ENCODE data around the gene TBCCD1.
"Not testable (repeated sequence)": the region's sequence is repeated elsewhere in the genome, so short reads cannot be mapped to it uniquely, and the experiment has no call there.

TBCCD1 gene

GRCh38 chr3:186588632-186589031 is 21.5 kb upstream of the TBCCD1 start:
- peaks cover 16% of the 10 kb centered on the region for H3K36me3 Mint-ChIP-seq
- H3K27ac Mint-ChIP-seq, result no peak overlapping the region
- no peaks in the 10 kb centered on the region for H3K27me3 Mint-ChIP-seq
- DNase-seq (ENCODE audit: low spot score in 2 of 2), result no peak
- no peaks in the 10 kb centered on the region for H3K4me1 Mint-ChIP-seq
- no peak overlapping the region for H3K4me3 Mint-ChIP-seq
- H3K9me3 Mint-ChIP-seq, result no peaks in the 10 kb centered on the region
- ATAC-seq (ENCODE audit: low read depth), result no peak

DNA sequence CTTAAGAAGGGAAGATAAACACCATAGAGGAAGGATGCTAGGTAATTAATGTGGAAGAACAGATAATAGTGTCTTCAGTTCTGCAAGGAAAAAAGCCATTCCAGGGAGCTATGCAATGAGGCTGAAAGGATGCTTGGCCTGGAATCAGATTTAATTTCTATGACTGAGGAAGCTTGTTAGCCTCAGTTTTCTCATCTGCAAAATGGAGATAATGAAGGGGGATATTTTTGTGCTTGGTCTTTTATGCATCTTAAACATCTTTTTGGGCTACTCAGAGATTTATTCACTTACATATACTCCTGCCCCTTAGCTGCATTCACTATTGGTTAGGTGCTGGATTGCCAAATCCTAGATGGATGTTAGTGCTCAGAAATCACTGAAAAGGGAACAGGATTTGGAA is 20.0 kb upstream of the TBCCD1 start:
- H3K36me3 Mint-ChIP-seq, result peaks cover 23% of the 10 kb centered on the region
- no peaks in the 10 kb centered on the region for H3K27me3 Mint-ChIP-seq
- no peak overlapping the region for H3K27ac Mint-ChIP-seq
- no peak overlapping the region for H3K4me3 Mint-ChIP-seq
- H3K4me1 Mint-ChIP-seq, result no peaks in the 10 kb centered on the region
- H3K9me3 Mint-ChIP-seq, result no peaks in the 10 kb centered on the region
- DNase-seq (ENCODE audit: low spot score in 2 of 2) (no peak), ATAC-seq (ENCODE audit: low read depth) (no peak)

DNA sequence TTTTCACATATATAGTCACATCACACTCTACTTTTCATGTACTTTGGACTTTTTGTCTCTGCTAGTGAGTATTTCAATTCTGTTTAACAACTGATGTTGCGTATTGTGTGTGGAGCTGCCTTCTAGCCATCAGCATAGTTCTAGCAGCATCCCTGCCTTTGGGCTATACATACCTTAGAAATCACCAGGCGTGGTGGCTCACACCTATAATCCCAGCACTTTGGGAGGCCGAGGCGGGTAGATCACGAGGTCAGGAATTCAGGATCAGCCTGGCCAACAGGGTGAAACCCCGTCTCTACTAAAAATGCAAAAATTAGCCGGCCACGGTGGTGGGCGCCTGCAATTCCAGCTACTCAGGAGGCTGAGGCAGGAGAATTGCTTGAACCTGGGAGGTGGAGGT is 19.1 kb upstream of the TBCCD1 start:
- not testable (repeated sequence) for ATAC-seq (ENCODE audit: low read depth); H3K9me3 Mint-ChIP-seq; H3K27ac Mint-ChIP-seq; H3K27me3 Mint-ChIP-seq; H3K4me1 Mint-ChIP-seq; DNase-seq (ENCODE audit: low spot score in 2 of 2); H3K4me3 Mint-ChIP-seq
- H3K36me3 Mint-ChIP-seq, result peaks cover 28% of the 10 kb centered on the region

DNA sequence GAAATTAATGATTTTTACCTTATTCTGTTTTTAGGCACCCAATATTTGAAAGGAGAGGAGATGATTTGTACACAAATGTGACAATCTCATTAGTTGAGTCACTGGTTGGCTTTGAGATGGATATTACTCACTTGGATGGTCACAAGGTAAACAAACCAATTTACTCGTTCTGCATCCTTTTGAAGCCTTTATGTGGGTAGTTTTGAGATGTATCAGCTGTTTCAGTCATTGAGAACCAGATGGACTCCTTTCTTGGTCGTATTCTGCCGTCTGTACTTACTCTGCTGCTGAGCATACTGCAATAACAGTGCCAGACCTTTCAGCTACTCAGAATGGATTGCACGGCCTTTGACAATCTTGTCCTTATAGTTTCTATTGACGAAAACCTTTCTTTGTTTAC is 16.7 kb upstream of the TBCCD1 start:
- peaks cover 42% of the 10 kb centered on the region for H3K36me3 Mint-ChIP-seq
- no peaks in the 10 kb centered on the region for H3K4me1 Mint-ChIP-seq
- DNase-seq (ENCODE audit: low spot score in 2 of 2) (no peak), ATAC-seq (ENCODE audit: low read depth) (no peak)
- no peak overlapping the region for H3K27ac Mint-ChIP-seq
- no peaks in the 10 kb centered on the region for H3K27me3 Mint-ChIP-seq
- no peak overlapping the region for H3K4me3 Mint-ChIP-seq
- no peaks in the 10 kb centered on the region for H3K9me3 Mint-ChIP-seq

- Mint-ChIP-seq H3K4me1 (peaks cover 2% of the 10 kb centered on the region), H3K27ac (no peak overlapping the region), H3K36me3 (peaks cover 45% of the 10 kb centered on the region), H3K27me3 (no peaks in the 10 kb centered on the region), H3K9me3 (no peaks in the 10 kb centered on the region), H3K4me3 (no peak overlapping the region)
- DNase-seq (ENCODE audit: low spot score in 2 of 2) (no peak), ATAC-seq (ENCODE audit: low read depth) (no peak)
These were observed 15.4 kb upstream of the TBCCD1 start for GRCh38 chr3:186582541-186582940.

- Mint-ChIP-seq H3K9me3 (no peaks in the 10 kb centered on the region), H3K4me1 (peaks cover 2% of the 10 kb centered on the region), H3K36me3 (peaks cover 43% of the 10 kb centered on the region), H3K27ac (no peak overlapping the region), H3K27me3 (no peaks in the 10 kb centered on the region), H3K4me3 (no peak overlapping the region)
- DNase-seq (ENCODE audit: low spot score in 2 of 2) (no peak), ATAC-seq (ENCODE audit: low read depth) (no peak)
These were observed 13.6 kb upstream of the TBCCD1 start for GRCh38 chr3:186580785-186581184.

DNA sequence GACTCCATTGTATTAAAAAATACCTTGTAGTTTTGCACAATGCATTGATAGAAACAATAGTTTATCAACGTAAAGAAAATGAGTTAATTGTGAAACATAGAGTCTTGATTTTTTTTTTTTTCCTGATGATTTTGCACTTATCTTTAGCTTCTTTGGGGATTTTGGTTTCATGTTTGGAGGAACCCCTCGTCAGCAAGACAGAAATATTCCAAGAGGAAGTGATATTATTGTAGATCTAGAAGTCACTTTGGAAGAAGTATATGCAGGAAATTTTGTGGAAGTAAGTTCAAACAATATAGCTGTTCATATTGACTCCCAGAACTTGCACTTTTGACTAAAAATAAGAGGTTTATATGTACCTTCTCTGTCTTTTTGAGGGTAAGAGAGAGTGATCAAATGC is 10.4 kb upstream of the TBCCD1 start:
- H3K9me3 Mint-ChIP-seq, result no peaks in the 10 kb centered on the region
- H3K4me1 Mint-ChIP-seq, result peaks cover 6% of the 10 kb centered on the region
- DNase-seq (ENCODE audit: low spot score in 2 of 2) (no peak), ATAC-seq (ENCODE audit: low read depth) (no peak)
- no peak overlapping the region for H3K4me3 Mint-ChIP-seq
- H3K27me3 Mint-ChIP-seq, result no peaks in the 10 kb centered on the region
- peaks cover 28% of the 10 kb centered on the region for H3K36me3 Mint-ChIP-seq
- H3K27ac Mint-ChIP-seq, result no peak overlapping the region

- Mint-ChIP-seq H3K4me3 (peak overlapping the region; percentile 97), H3K4me1 (peaks cover 19% of the 10 kb centered on the region)
- ATAC-seq (ENCODE audit: low read depth), result no peak
These were observed 4.5 kb upstream of the TBCCD1 start for GRCh38 chr3:186571644-186572013.

DNA sequence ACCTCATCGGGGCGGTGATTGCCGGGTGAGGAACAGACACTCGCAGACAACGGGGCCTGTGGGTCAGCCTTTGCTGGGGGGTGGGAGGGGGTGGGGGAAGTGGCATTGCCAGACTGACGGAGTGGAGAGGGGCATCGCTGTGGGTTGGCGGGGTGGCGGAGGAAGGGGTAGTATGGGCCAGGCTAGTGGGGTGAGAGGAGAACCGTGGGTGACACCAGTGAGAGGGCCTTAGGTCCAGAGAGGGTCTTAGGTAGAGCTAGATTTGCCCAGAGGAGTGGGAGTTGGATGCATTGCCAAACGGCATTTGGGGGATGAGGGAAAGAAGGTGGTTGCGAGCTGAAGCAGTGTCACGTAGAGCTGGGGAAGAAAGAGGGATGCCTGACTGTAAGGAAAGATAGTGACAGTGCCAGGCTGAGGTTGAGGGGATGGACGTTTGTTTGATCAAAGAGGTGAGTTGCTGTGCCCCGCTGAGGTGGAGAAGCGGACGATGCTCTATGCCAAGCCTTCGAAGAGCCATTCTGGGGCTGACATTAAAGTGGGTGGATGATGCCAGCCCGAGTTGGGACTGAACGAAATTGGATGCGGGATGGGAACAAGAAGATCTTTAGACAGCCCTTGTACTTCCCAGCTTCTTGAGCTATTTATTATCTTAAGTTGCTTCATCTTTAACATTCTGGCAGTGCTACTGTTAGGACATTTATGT is 4.0 kb upstream of the TBCCD1 start:
- H3K4me1 Mint-ChIP-seq, result peaks cover 24% of the 10 kb centered on the region
- H3K9me3 Mint-ChIP-seq, result no peaks in the 10 kb centered on the region
- peak overlapping the region; percentile 97 for H3K4me3 Mint-ChIP-seq
- peak overlapping the region; percentile 98 for H3K27ac Mint-ChIP-seq
- DNase-seq (ENCODE audit: low spot score in 2 of 2) (no peak), ATAC-seq (ENCODE audit: low read depth) (no peak)
- peaks cover 6% of the 10 kb centered on the region for H3K36me3 Mint-ChIP-seq
- no peaks in the 10 kb centered on the region for H3K27me3 Mint-ChIP-seq

More at GRCh38 chr3:186571644-186572013, 4.5 kb upstream of the TBCCD1 start:
- Mint-ChIP-seq H3K27ac (peak overlapping the region; percentile 98), H3K9me3 (no peaks in the 10 kb centered on the region), H3K36me3 (peaks cover 6% of the 10 kb centered on the region), H3K27me3 (no peaks in the 10 kb centered on the region)
- no peak for DNase-seq (ENCODE audit: low spot score in 2 of 2)

DNA sequence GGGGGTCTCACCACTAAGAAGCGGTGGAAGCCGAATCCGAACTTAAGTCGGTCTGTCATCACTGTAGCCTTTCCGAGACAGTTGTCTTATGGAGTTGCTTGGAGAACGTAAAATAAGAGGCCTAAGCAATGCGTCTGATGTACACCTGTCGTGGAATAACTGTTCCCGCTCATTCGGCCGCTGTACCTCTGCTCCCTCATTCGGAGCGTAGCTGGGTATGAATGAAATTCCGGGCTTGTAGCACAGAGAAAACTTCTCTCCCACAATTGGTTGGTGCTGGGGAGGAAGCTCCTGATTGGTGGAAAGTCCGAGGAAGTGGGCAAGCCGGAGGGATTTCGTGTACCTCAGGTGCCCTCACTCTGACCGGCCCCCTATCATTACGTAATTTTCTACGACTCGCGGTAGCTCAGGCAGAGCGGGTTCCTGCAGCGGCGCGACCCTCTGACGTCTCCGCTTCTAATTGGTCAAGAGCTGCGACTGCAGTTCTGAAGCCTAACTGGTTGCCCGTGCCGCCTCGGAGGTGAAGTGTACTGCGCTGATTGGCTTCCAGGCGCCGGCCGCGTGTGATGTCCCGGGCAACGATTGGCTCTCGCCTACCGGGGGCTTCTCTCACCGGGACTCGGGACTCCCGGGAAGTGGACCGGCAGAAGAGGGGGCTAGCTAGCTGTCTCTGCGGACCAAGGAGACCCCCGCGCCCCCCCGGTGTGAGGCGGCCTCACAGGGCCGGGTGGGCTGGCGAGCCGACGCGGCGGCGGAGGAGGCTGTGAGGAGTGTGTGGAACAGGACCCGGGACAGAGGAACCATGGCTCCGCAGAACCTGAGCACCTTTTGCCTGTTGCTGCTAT is 3.2 kb upstream of the TBCCD1 start, which contains the start of gene DNAJB11:
Gene DNAJB11, plus strand, starts transcription at position 625 of the 845 bp plus-strand sequence. Its CDS starts 178 bp downstream, at position 803.
- Mint-ChIP-seq H3K4me3 (peak within 1 kb of the TSS; percentile 97), H3K36me3 (peaks cover 2% of the 10 kb centered on the region), H3K9me3 (no peaks in the 10 kb centered on the region), H3K27me3 (no peaks in the 10 kb centered on the region), H3K4me1 (peaks cover 22% of the 10 kb centered on the region), H3K27ac (peak within 1 kb of the TSS; percentile 98)
- DNase-seq (ENCODE audit: low spot score in 2 of 2), result peak; percentile 88 to 91
- ATAC-seq (ENCODE audit: low read depth), result peak; percentile 76

DNA sequence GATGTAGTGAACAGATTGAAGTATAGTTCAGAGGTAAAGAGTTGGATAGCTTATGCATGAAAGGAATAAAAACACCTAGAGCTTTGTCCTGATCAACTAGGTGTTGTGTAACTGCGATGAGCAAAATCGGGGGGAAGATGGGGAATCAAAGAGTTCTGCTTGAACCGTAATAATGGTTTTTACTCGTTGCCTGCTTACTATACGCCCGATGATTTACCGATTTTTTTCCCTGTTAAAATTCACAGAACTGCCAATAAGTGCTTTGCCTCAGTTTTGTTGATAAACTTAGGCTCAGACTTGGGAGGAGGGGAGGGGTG is 2.6 kb upstream of the TBCCD1 start:
- no peak for DNase-seq (ENCODE audit: low spot score in 2 of 2)
- Mint-ChIP-seq H3K4me1 (peaks cover 23% of the 10 kb centered on the region), H3K36me3 (no peaks in the 10 kb centered on the region), H3K4me3 (peak overlapping the region; percentile 97), H3K9me3 (no peaks in the 10 kb centered on the region), H3K27me3 (no peaks in the 10 kb centered on the region), H3K27ac (peak overlapping the region; percentile 98)
- ATAC-seq (ENCODE audit: low read depth), result no peak

GRCh38 chr3:186569361-186569760 is 2.2 kb upstream of the TBCCD1 start:
- not testable (repeated sequence) for H3K27me3 Mint-ChIP-seq; H3K9me3 Mint-ChIP-seq; H3K36me3 Mint-ChIP-seq; ATAC-seq (ENCODE audit: low read depth); DNase-seq (ENCODE audit: low spot score in 2 of 2)
- Mint-ChIP-seq H3K27ac (peak overlapping the region; percentile 98), H3K4me3 (peak overlapping the region; percentile 97), H3K4me1 (peaks cover 24% of the 10 kb centered on the region)

GRCh38 chr3:186566772-186567071 is 417 bp downstream of the TBCCD1 start:
- no peaks in the 10 kb centered on the region for H3K9me3 Mint-ChIP-seq
- peak overlapping the region; percentile 93 for H3K27ac Mint-ChIP-seq
- peak; percentile 2 for ATAC-seq (ENCODE audit: low read depth)
- H3K27me3 Mint-ChIP-seq, result no peaks in the 10 kb centered on the region
- peaks cover 9% of the 10 kb centered on the region for H3K36me3 Mint-ChIP-seq
- no peak for DNase-seq (ENCODE audit: low spot score in 2 of 2)
- H3K4me3 Mint-ChIP-seq, result peak overlapping the region; percentile 90
- peaks cover 30% of the 10 kb centered on the region for H3K4me1 Mint-ChIP-seq

- Mint-ChIP-seq H3K36me3 (peaks cover 12% of the 10 kb centered on the region), H3K27me3 (no peaks in the 10 kb centered on the region), H3K27ac (peak overlapping the region; percentile 35), H3K4me1 (peaks cover 24% of the 10 kb centered on the region), H3K9me3 (no peaks in the 10 kb centered on the region), H3K4me3 (no peak overlapping the region)
- ATAC-seq (ENCODE audit: low read depth), result no peak
- DNase-seq (ENCODE audit: low spot score in 2 of 2), result no peak
These were observed 2.6 kb downstream of the TBCCD1 start for GRCh38 chr3:186564586-186564985.

Data from memory B cell (primary cell).